SK-N-SH (cell line): ENCODE data around the gene QRFPR. TPM values are rescaled to one million over a fixed set of nuclear protein-coding genes. Genes with fewer than 3 reads are reported as not detected.

Source experiments
- CTCF ChIA-PET: fragments of 300-600, 350-600 bp; formaldehyde crosslinking; extraction: SDS; loops from one replicate; lab custom pipeline; 2021; lab: Yijun Ruan, JAX
- POLR2A ChIA-PET: fragments of 350-600 bp; sonication (Branson Sonifier 250); formaldehyde crosslinking; extraction: SDS; loops from one replicate; lab custom pipeline; 2020; ENCODE audit warnings: antibody characterized with exemption, inconsistent platforms; lab: Yijun Ruan, JAX
- DNase-seq: peaks from one replicate; pipeline ENCODE4 v3.0.0; 2012
- H2AFZ ChIP-seq: fragments of 200-600 bp; sonication (generic); 2 replicates; pipeline ENCODE4 v1.8.1; 2016; ENCODE audit warnings: antibody characterized with exemption, mild to moderate bottlenecking, low read depth
- H3F3A ChIP-seq: fragments of 200-600 bp; sonication (generic); replicated peaks from 2 replicates; pipeline ENCODE3; 2016; ENCODE audit warnings: antibody characterized with exemption, mild to moderate bottlenecking; ENCODE audit not compliant: insufficient read depth
- H3K27ac ChIP-seq, 2 experiments: fragments of 200-500 bp in 1 of 2; fragments of 200-600 bp in 1 of 2; sonication (Bioruptor generic) in 1 of 2; sonication (generic), shearing (Covaris generic) in 1 of 2; 2 replicates each; pipeline versions ENCODE4 v1.5.1 to v1.6.1; 2014 to 2016; ENCODE audit warnings: low read depth in 2 of 2, inconsistent platforms in 1 of 2, low read length in 1 of 2, mild to moderate bottlenecking in 1 of 2, mixed read lengths in 1 of 2
- H3K27me3 ChIP-seq: fragments of 200-600 bp; sonication (generic), shearing (Covaris generic); 2 replicates; pipeline ENCODE4 v1.6.1; 2016; ENCODE audit warnings: mixed run types; ENCODE audit not compliant: insufficient read depth
- H3K36me3 ChIP-seq, 2 experiments: fragments of 200-500 bp in 1 of 2; fragments of 200-600 bp in 1 of 2; sonication (Bioruptor generic) in 1 of 2; sonication (generic) in 1 of 2; replicated peaks in 1 of 2; 2 replicates each; pipeline versions ENCODE3 to v1.5.1; 2014 to 2016; ENCODE audit warnings: low read length in 1 of 2, mild to moderate bottlenecking in 1 of 2; ENCODE audit not compliant: insufficient read depth in 2 of 2, control insufficient read depth in 1 of 2
- H3K4me1 ChIP-seq, 2 experiments: fragments of 200-500 bp in 1 of 2; fragments of 200-600 bp in 1 of 2; sonication (Bioruptor generic) in 1 of 2; sonication (generic), shearing (Covaris generic) in 1 of 2; 2 replicates each; pipeline versions ENCODE4 v1.5.1 to v1.6.1; 2014 to 2016; ENCODE audit warnings: low read depth in 1 of 2, low read length in 1 of 2, mixed run types in 1 of 2; ENCODE audit not compliant: insufficient read depth in 2 of 2, control insufficient read depth in 1 of 2
- H3K4me2 ChIP-seq: fragments of 200-600 bp; sonication (generic), shearing (Covaris generic); 2 replicates; pipeline ENCODE4 v1.6.1; 2017; ENCODE audit warnings: mixed run types
- H3K4me3 ChIP-seq, 2 experiments: fragments of 200-500 bp in 1 of 2; fragments of 200-600 bp in 1 of 2; sonication (Bioruptor generic) in 1 of 2; sonication (generic), shearing (Covaris generic) in 1 of 2; 2 replicates each; pipeline versions ENCODE4 v1.5.1 to v1.8.1; 2014 to 2016; ENCODE audit warnings: low read depth in 2 of 2, inconsistent platforms in 1 of 2, low read length in 1 of 2, mild to moderate bottlenecking in 1 of 2, mixed read lengths in 1 of 2, moderate library complexity in 1 of 2
- H3K79me2 ChIP-seq: fragments of 200-600 bp; sonication (generic); 2 replicates; pipeline ENCODE4 v1.8.1; 2017; ENCODE audit warnings: mild to moderate bottlenecking; ENCODE audit not compliant: insufficient read depth
- H3K9ac ChIP-seq: fragments of 200-600 bp; sonication (generic); 2 replicates; pipeline ENCODE4 v1.6.1; 2017; ENCODE audit warnings: mixed run types
- H3K9me2 ChIP-seq: fragments of 200-600 bp; sonication (generic); 2 replicates; pipeline ENCODE4 v1.6.1; 2017; ENCODE audit warnings: mixed run types
- H3K9me3 ChIP-seq: fragments of 200-600 bp; sonication (generic); 2 replicates; pipeline ENCODE4 v1.6.1; 2017; ENCODE audit warnings: mixed run types, mild to moderate bottlenecking, moderate library complexity
- H4K20me1 ChIP-seq: fragments of 200-600 bp; sonication (generic); 2 replicates; pipeline ENCODE4 v1.6.1; 2017; ENCODE audit warnings: mild to moderate bottlenecking, mixed run types; ENCODE audit not compliant: insufficient read depth
- CHD2 ChIP-seq: fragments of 150-350 bp; IDR thresholded peaks from 2 replicates; pipeline ENCODE4 v1.6.1; 2018; ENCODE audit warnings: low read length; ENCODE audit not compliant: partially characterized antibody
- ELF1 ChIP-seq: IDR thresholded peaks from 2 replicates; pipeline ENCODE4 v1.4.0; 2012
- EP300 ChIP-seq, 2 experiments: IDR thresholded peaks; 2 replicates each; pipeline versions ENCODE4 v1.4.0 to v1.6.1; 2012; ENCODE audit warnings: borderline replicate concordance in 1 of 2, low read depth in 1 of 2, low read length in 1 of 2
- FOXJ3 ChIP-seq: sonication (generic); formaldehyde crosslinking; IDR thresholded peaks from 2 replicates; pipeline ENCODE4 v1.5.1; 2020; ENCODE audit warnings: mild to moderate bottlenecking, missing genetic modification reagents
- GABPA ChIP-seq: IDR thresholded peaks from 2 replicates; pipeline ENCODE4 v1.4.0; 2012; ENCODE audit warnings: low read depth, mild to moderate bottlenecking
- MXI1 ChIP-seq: IDR thresholded peaks from 2 replicates; pipeline ENCODE4 v1.6.1; 2012; ENCODE audit warnings: mild to moderate bottlenecking, low read depth, low read length, improper control_type of control experiment
- NFIC ChIP-seq: IDR thresholded peaks from 2 replicates; pipeline ENCODE4 v1.4.0; 2012; ENCODE audit warnings: borderline replicate concordance
- RAD21 ChIP-seq: IDR thresholded peaks from 2 replicates; pipeline ENCODE4 v1.6.1; 2012; ENCODE audit warnings: mild to moderate bottlenecking, low read length
- RCOR1 ChIP-seq: fragments of 150-350 bp; IDR thresholded peaks from 2 replicates; pipeline ENCODE4 v1.6.1; 2017; ENCODE audit warnings: antibody characterized with exemption, low read length
- REST ChIP-seq: IDR thresholded peaks from 2 replicates; pipeline ENCODE4 v1.6.1; 2012; ENCODE audit warnings: mild to moderate bottlenecking, low read depth, low read length, moderate library complexity
- TAF1 ChIP-seq: IDR thresholded peaks from 2 replicates; pipeline ENCODE4 v1.6.1; 2012; ENCODE audit warnings: low read depth, mild to moderate bottlenecking, low read length, moderate library complexity, borderline replicate concordance
- WGBS: methylation state at CpG from one replicate; pipeline ENCODE4 v1.1.6; 2017; ENCODE audit warnings: low lambda C conversion rate; 5-methylcytosine and 5-hydroxymethylcytosine counted together
- polyA plus RNA-seq, 3 experiments: library from polyadenylated mRNA; depleted of rRNA; stranded (reverse); fragments of >200 nt; gene quantifications; 2 replicates each; pipeline ENCODE4 v1.2.3, GENCODE V29; 2012
- TF ChIP-seq, protein P1 (sequence below): fragments of 200-600 bp; sonication (generic); IDR thresholded peaks from 2 replicates; pipeline ENCODE4 v1.6.1; 2017; ENCODE audit warnings: antibody characterized with exemption, mild to moderate bottlenecking, moderate library complexity
- TF ChIP-seq, protein P2 (sequence below): IDR thresholded peaks from 2 replicates; pipeline ENCODE4 v1.4.0; 2012; ENCODE audit warnings: low read depth, borderline replicate concordance

Gene QRFPR
- polyA plus RNA-seq, 1 of the 3 experiments (the other 2 are of a cell fraction), result not detected

GRCh38 chr4:121370729-121371325, 10.0 kb downstream of the QRFPR start (continued):
- TF ChIP-seq REST, result no peak
- TF ChIP-seq, protein P1, sequence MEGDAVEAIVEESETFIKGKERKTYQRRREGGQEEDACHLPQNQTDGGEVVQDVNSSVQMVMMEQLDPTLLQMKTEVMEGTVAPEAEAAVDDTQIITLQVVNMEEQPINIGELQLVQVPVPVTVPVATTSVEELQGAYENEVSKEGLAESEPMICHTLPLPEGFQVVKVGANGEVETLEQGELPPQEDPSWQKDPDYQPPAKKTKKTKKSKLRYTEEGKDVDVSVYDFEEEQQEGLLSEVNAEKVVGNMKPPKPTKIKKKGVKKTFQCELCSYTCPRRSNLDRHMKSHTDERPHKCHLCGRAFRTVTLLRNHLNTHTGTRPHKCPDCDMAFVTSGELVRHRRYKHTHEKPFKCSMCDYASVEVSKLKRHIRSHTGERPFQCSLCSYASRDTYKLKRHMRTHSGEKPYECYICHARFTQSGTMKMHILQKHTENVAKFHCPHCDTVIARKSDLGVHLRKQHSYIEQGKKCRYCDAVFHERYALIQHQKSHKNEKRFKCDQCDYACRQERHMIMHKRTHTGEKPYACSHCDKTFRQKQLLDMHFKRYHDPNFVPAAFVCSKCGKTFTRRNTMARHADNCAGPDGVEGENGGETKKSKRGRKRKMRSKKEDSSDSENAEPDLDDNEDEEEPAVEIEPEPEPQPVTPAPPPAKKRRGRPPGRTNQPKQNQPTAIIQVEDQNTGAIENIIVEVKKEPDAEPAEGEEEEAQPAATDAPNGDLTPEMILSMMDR, result peak; percentile 80
- no peak for TF ChIP-seq EP300 (IDR thresholded peaks at IDR 0.05; ENCODE audit: borderline replicate concordance in 1 of 2, low read depth in 1 of 2, low read length in 1 of 2)
- TF ChIP-seq MXI1, result no peak
- TF ChIP-seq, all 33 proteins: peak for 3

DNA sequence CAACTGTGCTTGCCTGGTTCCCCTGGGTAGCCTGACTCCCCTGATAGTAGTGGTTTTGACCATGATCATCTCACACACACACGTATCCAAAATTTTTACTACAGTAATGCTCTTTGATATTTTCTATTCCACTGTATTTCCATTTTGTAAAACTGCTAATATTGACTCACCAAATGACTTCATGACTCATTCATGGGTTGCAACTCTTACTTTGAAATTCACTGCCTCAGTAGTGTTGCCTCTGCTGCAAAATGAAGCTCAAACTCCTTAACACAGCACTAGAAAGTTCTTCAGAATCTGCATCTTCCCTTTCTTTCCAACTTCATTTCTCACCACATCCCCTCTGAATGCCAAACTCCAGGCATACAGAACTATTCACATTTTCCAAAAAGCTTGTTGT, 20.3 kb downstream of the QRFPR start:
- ChIA-PET CTCF (interaction anchor here (3.5 kb wide), 1 partner anchor 10 kb away, joined by 15 read pairs; no protein-coding TSS in a partner anchor), POLR2A (no interaction called here)
- no peaks in the 10 kb centered on the region for H3K36me3 ChIP-seq
- no peak overlapping the region for H3K4me2 ChIP-seq
- no peak overlapping the region for H2AFZ ChIP-seq
- no peaks in the 10 kb centered on the region; a peak in 1 of 4 replicates for H3K4me1 ChIP-seq
- no peaks in the 10 kb centered on the region; the same call in 1 of the 2 replicates for H3K27me3 ChIP-seq
- H4K20me1 ChIP-seq, result no peaks in the 10 kb centered on the region
- no peaks in the 10 kb centered on the region for H3K9me2 ChIP-seq
- 0% methylated on average over 1 of the region's 1 CpG for WGBS
- H3F3A ChIP-seq, result no peaks in the 10 kb centered on the region
- no peaks in the 10 kb centered on the region for H3K79me2 ChIP-seq
- no peak overlapping the region for H3K9ac ChIP-seq
- H3K27ac ChIP-seq, result no peak overlapping the region
- DNase-seq, result no peak
- H3K4me3 ChIP-seq, result no peak overlapping the region
- H3K9me3 ChIP-seq, result no peaks in the 10 kb centered on the region
- TF ChIP-seq MXI1 (no peak), CHD2 (no peak), REST (no peak), GABPA (no peak), RAD21 (no peak), NFIC (no peak), FOXJ3 (no peak), TAF1 (no peak), ELF1 (no peak), RCOR1 (no peak)
- TF ChIP-seq, protein P2, sequence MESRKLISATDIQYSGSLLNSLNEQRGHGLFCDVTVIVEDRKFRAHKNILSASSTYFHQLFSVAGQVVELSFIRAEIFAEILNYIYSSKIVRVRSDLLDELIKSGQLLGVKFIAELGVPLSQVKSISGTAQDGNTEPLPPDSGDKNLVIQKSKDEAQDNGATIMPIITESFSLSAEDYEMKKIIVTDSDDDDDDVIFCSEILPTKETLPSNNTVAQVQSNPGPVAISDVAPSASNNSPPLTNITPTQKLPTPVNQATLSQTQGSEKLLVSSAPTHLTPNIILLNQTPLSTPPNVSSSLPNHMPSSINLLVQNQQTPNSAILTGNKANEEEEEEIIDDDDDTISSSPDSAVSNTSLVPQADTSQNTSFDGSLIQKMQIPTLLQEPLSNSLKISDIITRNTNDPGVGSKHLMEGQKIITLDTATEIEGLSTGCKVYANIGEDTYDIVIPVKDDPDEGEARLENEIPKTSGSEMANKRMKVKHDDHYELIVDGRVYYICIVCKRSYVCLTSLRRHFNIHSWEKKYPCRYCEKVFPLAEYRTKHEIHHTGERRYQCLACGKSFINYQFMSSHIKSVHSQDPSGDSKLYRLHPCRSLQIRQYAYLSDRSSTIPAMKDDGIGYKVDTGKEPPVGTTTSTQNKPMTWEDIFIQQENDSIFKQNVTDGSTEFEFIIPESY, result no peak
- TF ChIP-seq, protein P1, result no peak
